GM19467 (cell line): ENCODE data around the gene NFS1.
"Not testable (repeated sequence)": the region's sequence is repeated elsewhere in the genome, so short reads cannot be mapped to it uniquely, and the experiment has no call there.

Experiments used
- ATAC-seq: cut with Tn5 transposase; IDR thresholded peaks from one replicate; pipeline ENCODE4 v1.9.1; 2021; ENCODE audit warnings: mild to moderate bottlenecking, moderate library complexity; ENCODE audit not compliant: unreplicated experiment

Gene NFS1

DNA sequence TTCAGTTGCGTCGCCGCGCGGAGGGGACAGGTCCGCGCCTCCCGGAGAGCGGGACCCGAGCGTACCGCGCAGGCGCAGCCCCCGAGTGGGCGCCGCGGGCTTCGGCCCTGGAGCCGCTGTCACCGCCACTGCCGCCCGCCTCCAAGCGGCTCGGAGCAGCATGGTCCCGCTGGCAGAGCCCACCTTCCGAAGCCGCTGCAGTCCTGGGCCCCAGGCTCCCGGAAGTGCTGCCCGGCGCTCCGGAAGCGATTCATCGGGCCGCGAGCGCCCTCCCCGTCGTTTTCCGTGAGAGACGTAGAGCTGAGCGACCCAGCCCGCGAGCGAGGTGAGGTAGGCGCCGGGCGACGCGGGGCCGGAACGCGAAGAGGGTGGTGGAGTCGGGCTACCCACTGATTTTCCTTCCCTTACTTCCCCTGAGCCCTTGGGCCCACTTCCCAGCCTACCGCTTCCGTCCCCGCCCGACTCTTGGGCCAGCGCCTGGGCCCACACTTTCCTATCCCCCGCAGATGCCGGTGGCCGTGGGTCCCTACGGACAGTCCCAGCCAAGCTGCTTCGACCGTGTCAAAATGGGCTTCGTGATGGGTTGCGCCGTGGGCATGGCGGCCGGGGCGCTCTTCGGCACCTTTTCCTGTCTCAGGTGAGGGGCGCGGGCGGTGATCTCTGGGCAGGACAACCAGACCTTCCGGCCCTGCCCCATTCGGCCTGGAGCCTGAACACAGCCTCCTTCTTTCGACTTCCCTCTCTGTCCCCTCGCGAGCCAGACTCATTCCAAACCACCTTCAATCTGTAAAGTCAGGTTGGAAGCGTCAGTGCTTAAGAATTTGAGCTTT lies at the start of gene NFS1, which contains the start of gene ROMO1:
Gene NFS1, minus strand, starts transcription at position 226 of the 830 bp plus-strand sequence. Its CDS starts 64 bp downstream, at position 162.
Gene ROMO1, plus strand, starts transcription at position 279 of the 830 bp plus-strand sequence. Its CDS starts 228 bp downstream, at position 507.
- peak; percentile 81 for ATAC-seq

DNA sequence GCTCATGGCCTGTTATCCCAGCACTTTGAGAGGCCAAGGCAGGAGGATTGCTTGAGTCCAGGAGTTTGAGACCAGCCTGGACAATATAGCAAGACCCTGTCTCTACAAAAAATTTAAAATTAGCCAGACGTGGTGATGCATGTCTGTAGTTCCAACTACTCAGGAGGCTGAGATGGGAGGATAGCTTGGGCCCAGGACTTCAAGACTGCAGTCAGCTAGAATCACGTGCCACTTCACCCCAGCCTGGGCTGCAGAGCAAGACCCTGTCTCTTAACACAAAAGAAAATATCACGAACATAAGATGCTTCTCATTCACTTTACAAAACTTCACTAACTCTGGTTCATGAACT lies 45.3 kb upstream of the NFS1 start:
- not testable (repeated sequence) for ATAC-seq

DNA sequence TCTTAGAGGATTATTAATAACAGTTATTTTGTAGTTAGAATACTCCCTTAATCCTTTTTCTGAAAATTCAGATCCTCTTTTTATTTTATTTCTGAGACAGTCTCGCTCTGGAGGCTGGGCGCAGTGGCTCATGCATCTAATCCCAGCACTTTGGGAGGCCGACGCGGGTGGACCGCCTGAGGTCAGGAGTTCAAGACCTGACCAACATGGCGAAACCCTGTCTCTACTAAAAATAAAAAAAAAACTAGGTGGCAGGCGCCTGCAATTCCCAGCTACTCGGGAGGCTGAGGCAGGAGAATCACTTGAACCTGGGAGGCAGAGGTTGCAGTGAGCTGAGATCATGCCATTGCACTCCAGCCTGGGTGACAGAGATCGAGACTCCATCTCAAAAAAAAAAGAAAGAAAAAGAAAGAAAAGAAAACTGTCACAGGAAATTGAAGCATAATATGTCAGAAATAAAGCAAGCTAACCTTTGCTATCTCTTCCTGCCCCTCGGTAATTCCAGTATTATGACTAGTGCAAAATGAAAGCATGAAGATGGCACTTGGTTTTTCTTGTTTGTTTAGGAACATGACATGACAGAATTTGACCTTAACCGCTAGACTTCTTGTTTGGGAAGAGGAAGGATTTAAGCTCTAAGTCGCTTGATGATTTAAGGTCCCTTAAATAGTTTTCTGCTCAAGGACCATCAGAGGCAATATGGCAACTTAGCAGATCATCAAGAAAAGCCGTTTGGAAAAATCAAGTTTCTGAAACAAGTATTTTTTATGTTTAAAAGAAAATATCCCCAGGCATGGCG lies 44.7 kb upstream of the NFS1 start:
- no peak for ATAC-seq

DNA sequence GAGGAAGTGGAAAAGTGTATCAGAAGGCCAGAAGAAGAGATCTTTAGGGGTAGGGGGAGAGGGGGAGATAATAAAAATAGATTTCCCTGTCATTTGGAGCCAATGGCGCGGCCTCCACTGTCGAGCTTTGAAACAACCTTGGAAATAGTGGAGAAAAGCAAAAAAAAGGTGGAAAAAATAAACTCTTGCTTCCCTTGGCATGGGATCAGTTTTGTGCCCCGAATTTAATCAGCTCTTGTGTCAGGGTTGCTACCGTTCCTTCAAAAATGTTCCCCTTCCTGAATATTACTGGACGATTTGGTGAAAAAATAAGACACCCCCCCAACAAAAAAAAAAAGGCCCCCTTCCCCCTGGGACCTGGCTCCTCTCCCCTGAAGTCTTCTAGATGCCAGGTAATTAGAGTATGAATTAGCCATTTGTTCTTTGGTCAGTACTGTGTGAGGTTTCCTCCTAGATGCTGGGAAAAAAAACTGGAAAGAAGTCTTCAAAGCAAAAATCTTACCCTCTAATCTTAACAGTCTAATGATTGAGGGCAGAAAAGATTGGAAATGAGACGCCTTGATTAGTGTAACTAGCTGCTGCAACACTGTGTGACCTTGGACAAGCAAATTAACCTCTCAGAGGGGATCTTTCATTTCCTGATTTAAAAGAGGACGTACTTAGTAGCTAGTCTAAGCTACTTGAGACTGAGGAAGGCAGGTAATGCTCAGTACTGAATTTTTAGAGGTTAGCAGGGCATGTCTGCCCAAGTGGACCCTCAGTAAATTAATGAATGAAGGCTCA lies 43.8 kb upstream of the NFS1 start:
- no peak for ATAC-seq

DNA sequence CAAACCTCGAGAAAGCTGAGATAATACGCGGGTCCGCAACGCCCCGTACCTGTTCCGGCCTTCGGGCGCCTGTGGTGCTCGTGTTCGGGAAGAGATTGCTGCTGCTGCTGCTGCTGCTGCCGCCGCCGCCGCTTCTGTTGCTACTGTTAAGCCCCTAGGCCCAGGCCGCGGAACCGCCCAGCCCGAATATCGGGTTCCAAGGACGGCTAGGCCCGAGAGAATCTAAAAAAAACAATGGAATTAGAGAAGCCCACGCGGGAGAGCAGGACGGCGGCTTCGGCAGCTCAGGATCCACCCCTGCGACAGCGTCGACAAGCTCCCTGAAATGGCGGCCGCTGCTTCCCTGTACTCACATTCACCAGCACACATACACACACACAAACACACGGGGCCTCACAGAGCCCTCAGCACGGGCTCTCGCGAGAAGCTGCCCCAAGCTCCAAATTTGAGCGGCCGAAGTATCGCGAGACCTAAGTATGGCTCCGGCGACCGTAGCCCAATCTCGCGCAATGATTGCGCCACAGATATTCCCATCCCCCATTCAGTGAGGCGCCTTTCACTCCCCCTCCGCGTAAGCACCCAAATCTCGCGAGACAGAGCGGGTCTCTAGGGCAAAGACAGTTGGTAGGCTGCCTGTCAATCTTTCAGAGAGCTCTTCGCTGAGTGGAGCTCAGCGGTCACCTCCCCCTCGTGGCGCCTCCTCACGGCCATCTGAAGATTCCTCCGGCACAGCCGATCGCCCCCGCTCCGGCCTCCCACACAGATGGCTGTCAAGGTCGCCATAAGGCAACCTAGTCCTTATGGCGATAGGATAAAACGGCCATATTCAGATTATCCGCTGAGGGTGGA lies 43.0 kb upstream of the NFS1 start, which contains the start of gene RBM39:
Gene RBM39, minus strand, starts transcription at position 369 of the 849 bp plus-strand sequence. CDS start 1,386 bp downstream, outside the sequence.
- peak; percentile 84 for ATAC-seq

DNA sequence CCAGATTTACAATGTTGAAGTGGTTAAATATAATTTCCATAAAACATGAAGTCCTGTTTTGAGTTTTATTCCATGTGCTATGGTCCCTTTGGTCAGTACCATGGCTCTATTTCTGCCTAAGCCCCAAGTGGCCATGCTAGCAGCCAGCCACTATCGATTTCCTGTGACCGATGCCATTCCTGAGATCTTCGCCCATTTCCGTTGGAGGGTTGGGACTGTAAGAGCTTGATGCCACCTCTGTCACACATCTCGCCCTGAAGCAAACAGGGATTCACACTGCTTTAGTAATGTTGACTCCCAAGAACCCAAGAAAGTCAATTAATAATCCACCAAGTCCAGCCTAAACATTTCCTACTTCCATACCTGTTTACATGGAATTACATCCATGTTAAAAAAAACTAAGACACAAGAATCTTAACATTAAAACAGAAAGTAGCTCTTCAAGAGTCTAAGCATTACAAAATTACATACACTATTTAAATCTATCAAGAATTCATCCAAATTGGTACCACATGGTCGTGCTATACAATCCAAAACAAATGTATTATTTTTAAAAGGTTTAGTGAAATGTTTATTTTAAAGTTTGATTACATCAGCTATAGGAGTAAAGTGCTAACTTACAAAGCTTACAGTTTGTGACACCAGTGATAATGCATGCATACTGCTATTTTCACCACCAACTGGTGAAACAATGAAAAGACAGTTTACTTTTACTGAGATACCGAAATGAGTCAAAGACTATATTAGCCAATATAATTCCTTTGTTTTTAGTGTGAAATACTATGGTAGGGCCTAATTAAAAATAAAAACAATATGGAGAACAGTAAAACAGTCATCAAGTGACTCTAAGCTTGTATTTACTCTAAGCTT lies 40.4 kb upstream of the NFS1 start:
- no peak for ATAC-seq

DNA sequence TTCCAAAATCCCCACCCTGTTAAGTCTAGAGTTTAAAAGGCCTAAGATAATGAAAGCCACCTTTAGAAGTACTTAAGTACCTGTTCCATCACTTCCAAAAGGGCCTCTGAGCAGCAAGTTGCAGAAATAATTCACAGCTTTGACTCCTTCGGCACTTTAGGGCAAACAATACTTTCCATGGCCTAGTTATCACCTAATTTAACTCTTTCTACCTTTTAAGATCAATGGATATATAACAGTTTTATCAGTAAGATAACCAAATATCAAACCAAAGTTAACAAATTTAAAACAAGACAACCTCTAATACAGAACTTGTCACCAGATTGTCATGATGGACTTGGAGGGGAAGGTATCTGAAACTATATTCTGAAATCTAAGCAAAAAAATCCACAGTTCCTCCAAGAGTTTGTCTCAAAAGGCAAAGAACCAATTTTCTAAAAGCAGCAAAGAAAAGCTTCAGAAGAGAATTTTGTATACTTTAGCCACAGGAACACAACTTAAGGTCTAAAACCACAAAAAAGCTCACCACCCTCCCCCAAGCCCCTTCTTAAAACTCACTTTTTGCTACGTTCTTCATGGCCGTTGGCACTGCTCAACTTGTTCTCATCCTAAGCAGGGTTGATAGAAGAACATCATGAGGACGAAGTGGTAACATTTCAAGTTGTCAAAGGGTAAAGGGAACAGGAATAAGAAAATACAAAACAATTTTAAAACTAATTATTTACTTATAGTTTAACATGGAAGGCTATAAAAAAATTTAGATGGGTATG lies 39.4 kb upstream of the NFS1 start:
- ATAC-seq: no peak

DNA sequence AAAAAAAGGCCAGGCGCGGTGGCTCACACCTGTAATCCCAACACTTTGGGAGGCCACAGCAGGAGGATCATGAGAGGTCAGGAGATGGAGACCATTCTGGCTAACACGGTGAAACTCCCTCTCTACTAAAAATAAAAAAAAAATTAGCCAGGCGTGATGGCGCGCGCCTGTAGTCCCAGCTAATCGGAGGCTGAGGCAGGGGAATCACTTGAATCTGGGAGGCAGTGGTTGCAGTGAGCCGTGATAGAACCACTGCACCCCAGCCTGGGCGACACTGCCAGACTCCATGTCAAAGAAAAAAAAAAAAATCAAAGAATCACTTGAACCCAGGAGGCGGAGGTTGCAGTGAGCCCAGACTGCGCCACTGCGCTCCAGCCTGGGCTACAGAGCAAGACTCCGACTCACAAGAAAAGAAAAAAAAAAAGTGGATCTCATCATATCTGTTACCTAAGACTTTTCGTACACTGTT lies 38.7 kb upstream of the NFS1 start:
- no peak for ATAC-seq

DNA sequence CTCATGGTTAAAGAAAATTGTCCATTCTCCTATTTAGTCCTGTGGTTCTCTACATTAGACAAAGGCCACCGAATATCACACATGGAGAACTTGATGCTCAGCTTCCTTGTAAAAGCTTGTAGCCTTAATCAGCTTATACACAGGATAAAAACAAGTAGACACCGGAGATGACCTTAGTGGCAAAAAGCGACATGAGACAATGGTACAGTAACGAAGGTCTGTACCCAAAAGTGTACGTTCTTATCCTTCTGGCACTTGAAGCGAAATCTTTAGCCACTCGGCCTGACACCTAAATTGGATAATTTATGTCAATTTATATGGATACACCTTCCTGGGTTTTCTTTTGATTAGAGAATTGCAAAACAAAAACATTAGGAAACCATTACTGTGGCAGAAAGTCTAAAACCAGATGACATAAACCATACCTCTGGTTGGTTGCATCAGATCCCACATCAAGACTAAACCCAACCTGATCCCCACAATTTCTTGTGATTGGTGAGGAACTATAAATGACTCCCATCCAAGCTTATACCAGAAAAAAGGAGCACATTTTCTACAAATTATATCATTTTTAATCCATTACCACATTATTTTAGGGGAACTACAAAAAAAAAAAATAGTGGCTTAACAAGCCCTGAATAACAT lies 36.8 kb upstream of the NFS1 start:
- ATAC-seq: no peak

DNA sequence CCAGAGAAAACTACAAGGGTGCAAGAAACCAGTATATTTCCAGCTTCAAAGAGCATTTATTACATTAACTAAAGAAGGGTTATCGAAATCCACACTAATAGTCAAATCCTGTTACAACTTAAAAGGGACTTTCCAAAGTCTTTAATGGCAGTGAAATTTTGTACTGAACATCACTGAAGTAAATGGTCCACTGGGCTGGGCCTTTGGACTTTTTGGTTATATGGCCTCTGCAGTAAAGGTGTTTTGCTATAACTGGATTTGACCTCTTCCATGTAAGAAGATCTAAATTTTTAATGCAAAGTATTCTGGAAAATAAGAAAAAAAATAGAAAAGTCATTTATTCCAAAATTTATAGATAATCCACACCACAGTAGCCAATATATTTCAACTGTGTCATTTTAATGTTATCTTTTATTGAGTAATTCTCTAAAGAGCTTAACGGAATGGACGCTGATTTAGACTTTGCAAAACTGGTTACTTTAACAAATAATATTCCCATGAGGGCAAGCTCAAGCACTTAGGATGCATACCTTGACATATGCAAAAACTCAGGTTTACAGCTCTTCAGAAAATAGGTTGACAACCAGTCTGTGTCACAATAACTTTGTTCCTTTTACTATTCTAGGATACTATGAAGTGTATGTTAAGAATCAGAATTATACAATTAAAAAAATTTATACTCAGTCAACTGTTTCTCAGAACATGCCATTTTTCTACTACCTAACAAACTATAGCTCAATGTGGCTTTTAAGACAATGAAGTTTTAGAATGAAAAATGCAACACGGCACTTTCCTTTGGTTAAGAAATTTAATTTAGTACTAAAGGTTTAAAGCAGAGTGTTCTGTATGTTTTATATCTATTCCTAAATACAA lies 35.9 kb upstream of the NFS1 start:
- ATAC-seq: no peak

DNA sequence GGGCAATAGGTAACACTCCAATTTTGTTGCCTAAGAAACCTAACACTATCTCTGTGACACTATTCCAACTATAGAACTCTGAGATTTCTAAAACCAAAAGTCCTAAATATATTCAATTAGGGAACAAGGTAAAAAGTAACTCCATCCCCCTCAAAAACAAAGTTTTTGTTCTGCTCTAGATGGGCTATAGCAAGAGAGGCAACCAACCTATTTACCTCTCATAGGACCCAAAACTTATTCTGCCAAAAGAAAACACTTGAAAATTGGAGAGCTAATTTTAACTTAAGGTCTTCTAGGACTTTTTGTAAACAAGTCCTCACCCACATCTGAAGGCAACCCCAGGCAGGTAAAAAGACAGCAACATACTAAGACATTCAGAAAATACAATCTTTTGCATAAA lies 35.2 kb upstream of the NFS1 start:
- ATAC-seq: no peak

DNA sequence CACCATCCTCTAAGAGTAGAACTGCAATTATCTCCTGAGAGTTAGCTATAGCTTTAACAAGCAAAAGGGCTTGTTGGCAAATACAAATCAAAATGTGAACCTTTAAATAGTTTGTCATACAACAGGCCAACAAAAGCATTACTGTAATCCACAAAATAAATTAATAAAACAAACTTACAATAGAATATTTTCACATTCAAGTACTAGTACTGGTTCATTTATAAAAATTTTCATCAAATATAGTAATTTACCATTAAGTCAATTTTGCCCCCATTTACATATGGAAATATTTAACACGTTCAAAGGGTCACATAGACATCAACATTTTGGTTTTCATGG lies 33.5 kb upstream of the NFS1 start:
- ATAC-seq: no peak

DNA sequence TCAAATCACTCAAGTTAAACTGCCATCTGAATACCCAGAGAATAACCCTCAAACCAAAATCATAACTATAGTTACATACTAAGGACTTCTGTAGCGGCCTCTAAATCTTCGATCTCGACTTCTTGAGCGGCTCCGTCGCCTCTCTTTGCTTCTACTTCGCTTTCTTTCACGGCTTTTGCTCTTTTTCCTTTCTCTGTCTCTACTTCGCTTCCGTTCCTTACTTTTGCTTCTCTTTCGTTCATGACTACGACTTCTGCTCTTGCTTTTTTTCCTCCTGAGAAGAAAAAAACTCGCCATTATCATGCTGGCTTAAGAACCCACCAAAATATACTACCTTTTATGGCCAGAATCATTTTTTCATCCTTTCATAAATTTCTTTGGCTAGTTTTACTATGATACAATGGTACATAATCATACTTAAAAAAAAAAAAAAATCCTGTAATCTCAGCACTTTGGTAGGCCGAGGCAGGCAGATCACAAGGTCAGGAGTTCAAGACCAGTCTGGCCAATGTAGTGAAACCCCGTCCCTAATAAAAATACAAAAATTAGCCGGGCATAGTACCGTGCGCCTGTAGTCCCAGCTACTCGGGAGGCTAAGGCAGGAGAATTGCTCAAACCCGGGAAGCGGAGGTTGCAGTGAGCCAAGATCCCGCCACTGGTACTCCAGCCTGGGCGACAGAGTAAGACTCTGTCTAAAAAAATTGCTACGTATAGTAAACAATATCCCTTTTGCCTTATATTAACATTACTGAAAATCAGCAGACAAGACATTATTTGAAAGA lies 32.9 kb upstream of the NFS1 start:
- ATAC-seq: no peak

DNA sequence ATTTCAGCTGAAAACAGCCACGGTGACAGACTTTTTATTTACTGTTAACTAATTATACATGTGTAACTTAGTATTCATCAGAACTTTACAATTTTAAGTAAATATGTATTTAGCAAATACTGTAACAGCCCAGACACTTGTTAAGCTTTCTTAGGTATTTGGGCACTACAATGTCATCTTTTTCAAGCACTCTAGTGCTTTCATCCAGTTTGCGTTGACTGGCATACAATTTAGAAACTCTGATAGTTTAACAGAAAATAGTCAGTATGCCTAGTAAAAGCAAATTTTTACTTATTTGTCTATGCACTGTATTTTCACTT lies 32.3 kb upstream of the NFS1 start:
- no peak for ATAC-seq

DNA sequence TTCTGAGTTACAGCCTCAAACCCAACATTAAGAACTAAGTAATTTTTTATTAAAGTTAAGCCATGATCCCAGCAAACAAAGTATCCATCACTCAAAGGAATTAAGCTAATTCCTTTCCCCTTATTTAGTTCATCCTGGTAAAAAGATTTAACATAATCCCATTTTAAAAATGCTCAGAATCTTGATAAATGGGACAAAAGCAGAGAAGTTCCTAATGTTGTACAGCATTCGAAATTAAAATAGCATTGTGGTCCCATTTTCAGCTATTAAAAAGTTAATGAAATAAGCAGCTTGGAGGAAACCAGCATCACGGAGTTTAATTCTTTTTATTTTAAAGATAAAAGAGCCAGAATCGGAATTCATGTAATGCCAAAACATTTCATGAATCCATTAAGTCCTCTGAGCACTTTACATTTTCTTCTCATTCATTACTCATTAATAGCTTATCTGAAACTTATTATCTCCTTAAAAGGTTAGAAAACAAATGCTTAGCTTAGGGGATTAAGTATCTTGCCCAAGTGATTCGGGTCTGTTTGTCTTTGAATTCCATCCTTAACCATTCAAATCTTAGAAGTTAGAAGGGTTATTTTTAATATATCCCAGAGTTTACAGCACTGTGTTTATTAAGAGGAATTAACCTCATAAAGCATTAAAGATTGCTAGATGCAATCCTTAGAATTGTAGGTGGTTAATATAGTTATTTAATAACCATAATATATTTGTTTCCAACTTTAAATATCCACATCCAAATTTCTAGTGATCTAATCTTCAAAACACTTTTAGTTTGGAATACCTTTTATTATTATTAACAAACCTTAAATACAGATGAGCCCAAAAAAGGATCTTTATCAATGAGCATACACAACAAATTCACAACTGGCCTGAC lies 31.7 kb upstream of the NFS1 start:
- ATAC-seq: no peak
